HPDE6-E6E7 (cell line): ENCODE data around the gene RUFY1.
A peak's percentile ranks its signal among the peaks of the same experiment; 100 is the strongest.
"Not testable (repeated sequence)": the region's sequence is repeated elsewhere in the genome, so short reads cannot be mapped to it uniquely, and the experiment has no call there.

Source experiments
- DNase-seq: peaks from one replicate; pipeline ENCODE4 v3.0.0; 2011; ENCODE audit warnings: missing footprints; ENCODE audit errors: extremely low spot score

Gene RUFY1

DNA sequence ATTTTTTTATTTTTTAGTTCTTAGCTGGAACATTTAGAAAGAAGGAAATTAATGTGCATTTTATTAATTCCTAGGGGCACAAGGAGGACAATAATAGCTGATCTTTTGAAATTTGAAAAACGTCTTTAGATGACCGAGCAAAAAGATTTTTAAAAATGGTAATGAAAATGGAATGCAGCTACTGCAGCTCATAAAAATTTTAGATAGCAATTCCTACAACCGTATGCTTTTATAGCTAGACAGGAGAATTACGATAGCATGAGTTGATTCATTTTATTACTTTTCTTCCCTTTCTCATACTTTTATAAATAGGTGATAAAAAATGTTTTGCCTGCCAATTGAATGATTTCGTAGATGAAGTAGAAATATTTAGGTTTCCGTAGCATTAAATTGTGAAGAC lies 13.7 kb upstream of the RUFY1 start:
- DNase-seq: no peak

GRCh38 chr5:179542170-179542569 lies 8.2 kb upstream of the RUFY1 start:
- no peak for DNase-seq

- not testable (repeated sequence) for DNase-seq
Observed at GRCh38 chr5:179543275-179543674, 7.1 kb upstream of the RUFY1 start.

DNA sequence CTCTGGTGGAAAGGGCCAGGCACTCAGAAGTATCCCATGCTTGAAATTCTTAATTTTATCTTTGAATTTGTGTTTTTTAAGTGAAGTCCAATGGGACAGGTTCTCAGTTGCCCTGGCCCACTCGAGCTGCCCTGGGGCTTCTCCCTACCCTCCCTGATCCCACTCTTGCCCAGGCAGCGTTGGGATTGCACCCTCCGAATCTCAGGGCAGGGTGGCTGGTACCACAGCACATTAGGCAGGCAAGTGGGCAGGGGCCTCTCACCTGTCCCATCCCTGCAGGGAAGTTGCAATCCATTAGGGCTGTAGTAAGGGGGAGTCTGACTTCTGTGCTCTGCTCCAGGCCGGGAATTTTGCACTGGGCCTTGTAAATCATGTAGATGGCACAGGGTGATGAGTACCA lies 2.7 kb downstream of the RUFY1 start:
- no peak for DNase-seq

- DNase-seq: peak; percentile 52
Observed at GRCh38 chr5:179553875-179554274, 3.5 kb downstream of the RUFY1 start.

GRCh38 chr5:179554981-179555380 lies 4.6 kb downstream of the RUFY1 start:
- no peak for DNase-seq

- not testable (repeated sequence) for DNase-seq
Observed at GRCh38 chr5:179558261-179558799, 8.0 kb downstream of the RUFY1 start.

GRCh38 chr5:179558932-179559283 lies 8.6 kb downstream of the RUFY1 start:
- peak; percentile 57 for DNase-seq

DNA sequence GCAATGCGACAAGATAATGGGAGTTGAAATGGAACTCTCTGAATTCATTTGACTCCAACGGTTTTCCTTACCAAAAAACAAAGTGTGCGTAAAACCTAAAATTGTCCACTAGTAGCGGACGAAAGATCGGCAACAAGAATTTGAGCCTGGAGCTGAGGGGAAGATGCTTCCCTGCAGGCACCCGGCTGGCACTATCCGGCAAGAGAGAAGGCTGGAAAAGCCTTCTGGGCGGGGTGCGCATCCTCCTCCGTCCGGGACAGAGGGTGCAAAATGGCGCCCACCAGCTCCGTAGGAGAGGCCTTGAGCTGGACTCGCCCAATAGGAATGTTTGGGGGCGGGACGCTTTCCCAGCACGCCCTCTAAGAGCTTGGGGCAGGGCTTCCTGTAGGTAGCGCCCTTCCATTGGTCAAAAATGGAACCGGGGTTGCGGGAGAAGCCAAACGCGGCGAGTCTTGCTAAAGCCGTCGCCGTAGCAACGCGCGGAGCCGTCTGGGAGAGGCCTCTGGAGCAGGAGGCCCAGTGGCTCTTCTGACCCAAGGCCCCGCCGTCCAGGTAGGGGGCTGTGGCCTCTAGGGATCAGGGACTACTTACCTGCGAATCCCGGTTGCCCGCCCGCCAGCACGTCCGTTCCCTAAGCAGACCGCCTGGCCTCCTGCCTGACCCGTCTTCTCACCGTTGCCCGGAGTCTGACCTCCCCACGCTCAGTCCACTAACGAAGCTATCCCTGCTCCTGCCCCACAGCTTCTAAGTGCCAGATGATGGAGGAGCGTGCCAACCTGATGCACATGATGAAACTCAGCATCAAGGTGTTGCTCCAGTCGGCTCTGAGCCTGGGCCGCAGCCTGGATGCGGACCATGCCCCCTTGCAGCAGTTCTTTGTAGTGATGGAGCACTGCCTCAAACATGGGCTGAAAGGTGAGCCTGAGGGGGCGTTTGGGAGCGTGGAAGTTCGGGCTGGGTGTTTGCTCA lies 9.2 kb downstream of the RUFY1 start:
- DNase-seq: peak; percentile 99

GRCh38 chr5:179564526-179564925 lies 14.2 kb downstream of the RUFY1 start:
- DNase-seq: no peak

- no peak for DNase-seq
Observed at GRCh38 chr5:179568721-179569120, 18.4 kb downstream of the RUFY1 start.

DNA sequence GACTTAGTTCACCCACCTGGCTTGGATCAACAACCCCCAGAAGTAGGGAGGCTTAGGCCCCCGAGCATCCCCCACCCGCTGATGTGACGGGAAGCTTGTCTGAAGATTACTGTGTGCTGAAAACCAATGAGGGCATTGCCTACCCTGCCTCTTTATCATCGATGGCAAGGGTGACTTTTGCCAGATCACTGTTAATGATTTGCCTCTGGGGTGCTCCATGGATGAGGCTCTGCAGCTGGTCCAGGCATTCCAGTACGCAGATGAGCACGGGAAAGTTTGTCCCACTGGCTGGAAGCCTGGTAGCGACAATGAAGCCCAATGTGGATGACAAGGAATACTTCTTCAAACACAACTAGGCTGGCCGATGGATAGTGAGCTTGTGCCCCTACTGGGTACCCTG lies 22.0 kb downstream of the RUFY1 start:
- no peak for DNase-seq

DNA sequence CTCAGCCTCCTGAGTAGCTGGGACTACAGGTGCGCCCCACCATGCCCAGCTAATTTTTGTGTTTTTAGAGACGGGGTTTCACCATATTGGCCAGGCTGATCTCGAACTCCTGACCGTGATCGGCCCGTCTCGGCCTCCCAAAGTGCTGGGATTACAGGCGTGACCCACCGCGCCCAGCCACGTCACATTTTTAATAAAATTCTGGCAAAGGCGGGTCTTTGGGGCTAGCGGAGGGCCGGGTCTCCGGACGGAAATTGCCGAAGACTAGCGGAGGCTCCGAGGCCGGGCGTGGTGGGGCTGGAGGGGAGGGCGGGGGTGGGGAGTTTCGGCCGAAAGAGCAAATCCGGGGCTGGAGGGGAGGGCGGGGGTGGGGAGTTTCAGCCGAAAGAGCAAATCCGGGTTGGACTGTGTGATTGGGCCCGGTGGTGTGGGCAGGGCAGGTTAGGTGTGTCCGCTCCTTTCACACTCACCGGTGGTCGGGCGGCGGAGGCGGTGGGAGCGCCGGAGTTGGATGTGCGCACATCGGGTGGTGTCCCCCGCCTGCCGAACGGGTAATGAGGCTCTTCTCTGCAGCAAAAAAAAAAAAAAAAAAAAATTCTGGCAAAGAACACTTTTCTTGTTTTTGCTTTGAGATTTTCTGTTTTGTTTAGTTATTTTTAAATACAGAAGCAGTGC lies 27.1 kb downstream of the RUFY1 start:
- no peak for DNase-seq

DNA sequence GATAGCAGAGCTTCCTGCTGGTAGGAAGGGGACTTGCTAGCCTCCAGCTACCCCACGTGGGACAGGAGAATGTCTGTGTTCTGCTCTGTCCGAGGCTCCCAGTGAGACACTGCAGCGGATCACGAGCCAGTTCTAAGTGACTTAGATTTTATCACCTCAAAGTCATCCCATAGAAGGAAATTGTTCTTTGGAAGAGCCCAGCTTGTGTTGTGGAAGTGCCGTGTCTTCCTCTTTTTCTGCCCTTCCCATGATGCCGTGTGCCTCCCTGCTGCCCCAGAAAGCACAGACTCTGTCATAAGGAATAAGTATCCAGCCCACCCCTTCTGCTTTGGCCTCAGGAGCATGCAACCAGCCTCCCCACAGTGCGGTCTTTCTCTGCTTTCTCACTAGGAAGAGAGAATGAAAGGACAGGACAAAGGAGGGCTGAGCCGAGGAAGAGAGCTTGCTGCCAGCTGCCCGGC lies 35.6 kb downstream of the RUFY1 start:
- DNase-seq: no peak

GRCh38 chr5:179588166-179588565 lies 37.8 kb downstream of the RUFY1 start:
- no peak for DNase-seq

GRCh38 chr5:179595916-179596315 lies 45.6 kb downstream of the RUFY1 start:
- no peak for DNase-seq

- no peak for DNase-seq
Observed at GRCh38 chr5:179596421-179596820, 46.1 kb downstream of the RUFY1 start.

DNA sequence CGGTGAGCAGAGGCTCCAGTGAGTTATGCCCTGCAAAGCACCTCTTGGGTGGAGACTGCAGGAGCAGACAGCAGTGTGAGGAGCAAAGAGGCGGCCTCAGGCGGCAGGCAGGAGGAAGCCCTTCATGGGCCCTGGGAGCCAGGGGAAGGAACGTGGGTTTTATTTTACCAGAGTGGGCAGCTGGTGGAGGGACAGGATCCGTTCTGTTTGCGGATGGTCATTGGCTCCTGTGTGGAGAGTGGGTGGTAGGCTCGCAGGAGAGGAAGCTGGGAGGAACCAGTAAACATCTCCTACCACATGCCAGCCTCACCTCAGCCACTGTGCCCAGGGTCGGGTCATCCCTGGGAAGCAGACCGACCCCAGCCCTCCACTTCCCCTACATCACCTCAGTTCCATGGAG lies 48.7 kb downstream of the RUFY1 start:
- DNase-seq: no peak

GRCh38 chr5:179599566-179599965 lies 49.2 kb downstream of the RUFY1 start:
- no peak for DNase-seq

- DNase-seq: no peak
Observed at GRCh38 chr5:179599973-179600372, 49.6 kb downstream of the RUFY1 start.

- no peak for DNase-seq
Observed at GRCh38 chr5:179601871-179602625, 51.7 kb downstream of the RUFY1 start.

DNA sequence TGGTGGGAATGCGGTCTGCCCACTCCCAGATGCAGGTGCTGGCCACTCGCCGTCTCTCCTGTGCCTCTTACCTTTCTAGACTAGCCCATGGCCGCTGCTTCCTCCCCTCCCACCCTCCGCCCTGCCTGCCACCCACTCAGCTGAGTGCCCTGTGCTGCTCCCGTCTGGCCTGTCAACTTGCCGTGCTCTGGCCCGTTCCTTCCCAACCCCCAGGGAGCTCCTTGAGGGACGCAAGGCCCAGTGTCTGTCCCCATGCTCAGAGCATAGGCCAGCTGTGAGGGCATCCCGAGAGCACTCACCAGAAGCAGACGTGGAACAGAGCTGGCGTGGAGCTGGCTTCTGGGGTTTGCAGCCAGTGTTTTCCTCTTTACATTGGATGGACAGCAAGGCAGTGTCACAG lies 53.0 kb downstream of the RUFY1 start:
- no peak for DNase-seq
